ENCODE data around the gene CADM2.

GRCh38 chr3:85567071-85567676, 608.4 kb downstream of the CADM2 start:
- TF ChIP-seq EZH2 (IDR thresholded peaks at IDR 0.05; ENCODE audit: insufficient read depth, poor library complexity, severe bottlenecking) (no peak), EZH2phosphoT487 (IDR thresholded peaks at IDR 0.05; ENCODE audit: insufficient read depth, low read depth) (no peak)
